ENCODE measurements around the gene DRG2.

The DRG2 gene

GRCh38 chr17:18156171-18156975 is 68.6 kb downstream of the DRG2 start:
- H3K27me3 ChIP-seq (ENCODE audit: insufficient read depth, low read depth): no peaks in the 10 kb centered on the region
- H3K4me3 ChIP-seq (IDR thresholded peaks at IDR 0.05; ENCODE audit: insufficient read depth, low read depth, low read length): no peak overlapping the region
- H3K36me3 ChIP-seq (ENCODE audit: insufficient read depth): no peaks in the 10 kb centered on the region
- peaks cover 4% of the 10 kb centered on the region for H3K4me1 ChIP-seq (ENCODE audit: low read depth, poor library complexity, severe bottlenecking)
- no peak overlapping the region for H3K27ac ChIP-seq
- TF ChIP-seq CTCF (conservative IDR thresholded peaks at IDR 0.05; ENCODE audit: low read depth, low read length): no peak
- no peaks in the 10 kb centered on the region for H4K20me1 ChIP-seq (ENCODE audit: insufficient read depth)
- no peaks in the 10 kb centered on the region for H3K79me2 ChIP-seq (ENCODE audit: insufficient read depth, low read depth)
- no peak overlapping the region for H3K4me2 ChIP-seq
- no peak overlapping the region for H3K9ac ChIP-seq
- no peak overlapping the region for H2AFZ ChIP-seq (ENCODE audit: low read depth)

GRCh38 chr17:18156976-18157280 is 69.2 kb downstream of the DRG2 start:
- H3K4me2 ChIP-seq: no peak overlapping the region
- no peak for TF ChIP-seq CTCF (conservative IDR thresholded peaks at IDR 0.05; ENCODE audit: low read depth, low read length)
- no peaks in the 10 kb centered on the region for H3K27me3 ChIP-seq (ENCODE audit: insufficient read depth, low read depth)
- no peak overlapping the region for H3K27ac ChIP-seq
- no peak overlapping the region for H2AFZ ChIP-seq (ENCODE audit: low read depth)
- H3K4me3 ChIP-seq (IDR thresholded peaks at IDR 0.05; ENCODE audit: insufficient read depth, low read depth, low read length): no peak overlapping the region
- H3K79me2 ChIP-seq (ENCODE audit: insufficient read depth, low read depth): no peaks in the 10 kb centered on the region
- peaks cover 4% of the 10 kb centered on the region for H3K4me1 ChIP-seq (ENCODE audit: low read depth, poor library complexity, severe bottlenecking)
- no peaks in the 10 kb centered on the region for H3K36me3 ChIP-seq (ENCODE audit: insufficient read depth)
- H4K20me1 ChIP-seq (ENCODE audit: insufficient read depth): no peaks in the 10 kb centered on the region
- H3K9ac ChIP-seq: no peak overlapping the region
